ENCODE data around the gene KL.

DNA sequence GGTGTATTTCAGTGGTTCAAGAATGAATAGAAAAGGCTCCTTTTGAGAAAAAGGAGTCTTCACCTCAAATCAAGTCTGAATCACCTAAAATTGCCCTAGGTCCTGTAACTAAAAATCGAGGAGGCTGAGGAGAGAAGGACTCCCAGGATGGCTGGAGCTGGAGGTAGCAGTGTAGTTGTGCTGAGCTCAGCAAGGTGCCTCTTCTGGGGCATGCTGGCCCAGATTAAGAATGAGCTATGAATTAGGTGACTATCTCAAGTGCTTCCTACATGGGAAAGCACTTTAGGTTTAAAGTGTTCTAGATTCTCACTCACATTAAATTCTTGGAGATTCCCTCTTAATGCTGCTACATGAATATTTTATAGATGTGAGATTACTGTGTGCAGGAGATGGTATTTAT lies 28.8 kb upstream of the KL start:
- TF ChIP-seq, protein P1, sequence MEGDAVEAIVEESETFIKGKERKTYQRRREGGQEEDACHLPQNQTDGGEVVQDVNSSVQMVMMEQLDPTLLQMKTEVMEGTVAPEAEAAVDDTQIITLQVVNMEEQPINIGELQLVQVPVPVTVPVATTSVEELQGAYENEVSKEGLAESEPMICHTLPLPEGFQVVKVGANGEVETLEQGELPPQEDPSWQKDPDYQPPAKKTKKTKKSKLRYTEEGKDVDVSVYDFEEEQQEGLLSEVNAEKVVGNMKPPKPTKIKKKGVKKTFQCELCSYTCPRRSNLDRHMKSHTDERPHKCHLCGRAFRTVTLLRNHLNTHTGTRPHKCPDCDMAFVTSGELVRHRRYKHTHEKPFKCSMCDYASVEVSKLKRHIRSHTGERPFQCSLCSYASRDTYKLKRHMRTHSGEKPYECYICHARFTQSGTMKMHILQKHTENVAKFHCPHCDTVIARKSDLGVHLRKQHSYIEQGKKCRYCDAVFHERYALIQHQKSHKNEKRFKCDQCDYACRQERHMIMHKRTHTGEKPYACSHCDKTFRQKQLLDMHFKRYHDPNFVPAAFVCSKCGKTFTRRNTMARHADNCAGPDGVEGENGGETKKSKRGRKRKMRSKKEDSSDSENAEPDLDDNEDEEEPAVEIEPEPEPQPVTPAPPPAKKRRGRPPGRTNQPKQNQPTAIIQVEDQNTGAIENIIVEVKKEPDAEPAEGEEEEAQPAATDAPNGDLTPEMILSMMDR (IDR thresholded peaks at IDR 0.05): no peak
- TF ChIP-seq SIN3A (IDR thresholded peaks at IDR 0.05; ENCODE audit: borderline replicate concordance, insufficient read depth, low read depth, low read length): no peak

All from Panc1 (cell line).